HepG2 (cell line): Measurements from ENCODE around the gene HMGCS2. TPM values are rescaled to one million over a fixed set of nuclear protein-coding genes. Genes with fewer than 3 reads are reported as not detected.
A peak's percentile ranks its signal among the peaks of the same experiment; 100 is the strongest.

ENCODE experiments used
- BATF2 ChIP-seq: sonication (generic); formaldehyde crosslinking; IDR thresholded peaks from 2 replicates; pipeline ENCODE4 v1.8.0; 2022; ENCODE audit warnings: mild to moderate bottlenecking, missing genetic modification reagents, moderate library complexity
- BCL6 ChIP-seq: IDR thresholded peaks from 2 replicates; pipeline ENCODE4 v1.6.1; 2016; ENCODE audit warnings: missing genetic modification reagents, missing compliant biosample characterization
- CC2D1A ChIP-seq: sonication (generic); formaldehyde crosslinking; IDR thresholded peaks from 2 replicates; pipeline ENCODE4 v1.8.1; 2023; ENCODE audit warnings: mild to moderate bottlenecking, missing genetic modification reagents
- MAFK ChIP-seq, 2 experiments: IDR thresholded peaks in 1 of 2; conservative IDR thresholded peaks in 1 of 2; 2 replicates each; pipeline ENCODE4 v1.6.1; 2011; ENCODE audit warnings: improper control_type of control experiment in 2 of 2, low read length in 2 of 2
- NPAS2 ChIP-seq: sonication (generic); formaldehyde crosslinking; IDR thresholded peaks from 2 replicates; pipeline ENCODE4 v1.8.0; 2022; ENCODE audit warnings: mild to moderate bottlenecking, missing genetic modification reagents, borderline replicate concordance
- PAXIP1 ChIP-seq: sonication (generic); formaldehyde crosslinking; conservative IDR thresholded peaks from 2 replicates; pipeline ENCODE4 v1.4.0; 2020; ENCODE audit warnings: mild to moderate bottlenecking, missing genetic modification reagents, moderate library complexity
- POLR2AphosphoS2 ChIP-seq: IDR thresholded peaks from 2 replicates; pipeline ENCODE4 v1.6.1; 2011; ENCODE audit warnings: low read depth, low read length, improper control_type of control experiment
- POLR2AphosphoS5 ChIP-seq: IDR thresholded peaks from 2 replicates; pipeline ENCODE4 v1.6.1; 2012; ENCODE audit warnings: low read depth, low read length
- SP2 ChIP-seq: sonication (generic); formaldehyde crosslinking; IDR thresholded peaks from 2 replicates; pipeline ENCODE4 v1.5.1; 2020; ENCODE audit warnings: mild to moderate bottlenecking, missing genetic modification reagents
- TMF1 ChIP-seq: sonication (generic); formaldehyde crosslinking; IDR thresholded peaks from 2 replicates; pipeline ENCODE4 v1.8.1; 2022; ENCODE audit warnings: low read depth, missing genetic modification reagents
- ZNF263 ChIP-seq: sonication (generic); formaldehyde crosslinking; IDR thresholded peaks from 2 replicates; pipeline ENCODE4 v1.4.0; 2020; ENCODE audit warnings: missing genetic modification reagents
- ZNF549 ChIP-seq: sonication (generic); formaldehyde crosslinking; IDR thresholded peaks from 2 replicates; pipeline ENCODE4 v1.5.0; 2020; ENCODE audit warnings: missing genetic modification reagents
- ZNF746 ChIP-seq: sonication (generic); formaldehyde crosslinking; IDR thresholded peaks from 2 replicates; pipeline ENCODE4 v1.8.0; 2022; ENCODE audit warnings: mild to moderate bottlenecking, missing genetic modification reagents
- ZNF878 ChIP-seq: sonication (generic); formaldehyde crosslinking; IDR thresholded peaks from 2 replicates; pipeline ENCODE4 v1.8.1; 2023; ENCODE audit warnings: mild to moderate bottlenecking, missing genetic modification reagents, moderate library complexity
- ZNF891 ChIP-seq: sonication (generic); formaldehyde crosslinking; IDR thresholded peaks from 2 replicates; pipeline ENCODE4 v1.5.0; 2020; ENCODE audit warnings: mild to moderate bottlenecking, missing genetic modification reagents
- ZSCAN30 ChIP-seq: sonication (generic); formaldehyde crosslinking; IDR thresholded peaks from 2 replicates; pipeline ENCODE4 v1.5.0; 2020; ENCODE audit warnings: mild to moderate bottlenecking, missing genetic modification reagents
- ZSCAN9 ChIP-seq: IDR thresholded peaks from 2 replicates; pipeline ENCODE4 v1.6.1; 2016; ENCODE audit warnings: borderline replicate concordance
- polyA plus RNA-seq, 8 experiments: library from polyadenylated mRNA; depleted of rRNA in 3 of 8; stranded (reverse) in 7 of 8; unstranded in 1 of 8; fragments of >200 nt; fragmentation: Illumina TruSeq in 4 of 8; extraction: Trizol in 4 of 8; gene quantifications; 2 replicates each; pipeline versions ENCODE4 v1.2.1 to v1.2.3, GENCODE V29; 2011 to 2016; ENCODE audit warnings: low read depth in 4 of 8, missing spikeins in 1 of 8, mixed read lengths in 1 of 8; ENCODE audit not compliant: insufficient read depth in 1 of 8
- total RNA-seq, 5 experiments: library from RNA; depleted of rRNA; stranded (reverse); fragments of >200 nt; fragmentation: Illumina TruSeq; extraction: Trizol; gene quantifications; 2 replicates each; pipeline ENCODE4 v1.2.3, GENCODE V29; 2016; ENCODE audit warnings: low read depth in 1 of 5
- TF ChIP-seq, protein P1 (sequence below): sonication (generic); formaldehyde crosslinking; IDR thresholded peaks from 2 replicates; pipeline ENCODE4 v1.5.1; 2020; ENCODE audit warnings: mild to moderate bottlenecking, missing genetic modification reagents, borderline replicate concordance
- TF ChIP-seq, protein P2 (sequence below): sonication (generic); formaldehyde crosslinking; IDR thresholded peaks from 2 replicates; pipeline ENCODE4 v1.4.0; 2020; ENCODE audit warnings: missing genetic modification reagents

Gene HMGCS2
- total and polyA plus RNA-seq, 2 of the 13 experiments (the other 11 are each of a cell fraction or from before 2014, with no cell fraction given): 0.44 to 1.5 TPM

GRCh38 chr1:119724611-119725218, 44.0 kb downstream of the HMGCS2 start (continued):
- peak; percentile 94 for TF ChIP-seq PAXIP1 (CRISPR knock-in tag)
- no peak for TF ChIP-seq TMF1
- no peak for TF ChIP-seq NPAS2 (CRISPR knock-in tag)
- no peak for TF ChIP-seq POLR2AphosphoS2
- TF ChIP-seq ZSCAN9 (CRISPR knock-in tag): peak; percentile 61; the same call in 1 of the 2 replicates
- no peak for TF ChIP-seq ZNF891 (CRISPR knock-in tag)
- peak; percentile 96 for TF ChIP-seq ZNF746 (CRISPR knock-in tag)
- TF ChIP-seq CC2D1A: no peak
- 0 out of 2 replicates have a peak, but pooled peaks have one; percentile 42 for TF ChIP-seq ZNF878 (CRISPR knock-in tag)
- peak; percentile 97 for TF ChIP-seq ZNF263
- TF ChIP-seq POLR2AphosphoS5: 0 out of 2 replicates have a peak, but pooled peaks have one; percentile 28
- no peak for TF ChIP-seq ZSCAN30 (CRISPR knock-in tag)
- TF ChIP-seq BATF2 (CRISPR knock-in tag): no peak
- TF ChIP-seq, protein P1, sequence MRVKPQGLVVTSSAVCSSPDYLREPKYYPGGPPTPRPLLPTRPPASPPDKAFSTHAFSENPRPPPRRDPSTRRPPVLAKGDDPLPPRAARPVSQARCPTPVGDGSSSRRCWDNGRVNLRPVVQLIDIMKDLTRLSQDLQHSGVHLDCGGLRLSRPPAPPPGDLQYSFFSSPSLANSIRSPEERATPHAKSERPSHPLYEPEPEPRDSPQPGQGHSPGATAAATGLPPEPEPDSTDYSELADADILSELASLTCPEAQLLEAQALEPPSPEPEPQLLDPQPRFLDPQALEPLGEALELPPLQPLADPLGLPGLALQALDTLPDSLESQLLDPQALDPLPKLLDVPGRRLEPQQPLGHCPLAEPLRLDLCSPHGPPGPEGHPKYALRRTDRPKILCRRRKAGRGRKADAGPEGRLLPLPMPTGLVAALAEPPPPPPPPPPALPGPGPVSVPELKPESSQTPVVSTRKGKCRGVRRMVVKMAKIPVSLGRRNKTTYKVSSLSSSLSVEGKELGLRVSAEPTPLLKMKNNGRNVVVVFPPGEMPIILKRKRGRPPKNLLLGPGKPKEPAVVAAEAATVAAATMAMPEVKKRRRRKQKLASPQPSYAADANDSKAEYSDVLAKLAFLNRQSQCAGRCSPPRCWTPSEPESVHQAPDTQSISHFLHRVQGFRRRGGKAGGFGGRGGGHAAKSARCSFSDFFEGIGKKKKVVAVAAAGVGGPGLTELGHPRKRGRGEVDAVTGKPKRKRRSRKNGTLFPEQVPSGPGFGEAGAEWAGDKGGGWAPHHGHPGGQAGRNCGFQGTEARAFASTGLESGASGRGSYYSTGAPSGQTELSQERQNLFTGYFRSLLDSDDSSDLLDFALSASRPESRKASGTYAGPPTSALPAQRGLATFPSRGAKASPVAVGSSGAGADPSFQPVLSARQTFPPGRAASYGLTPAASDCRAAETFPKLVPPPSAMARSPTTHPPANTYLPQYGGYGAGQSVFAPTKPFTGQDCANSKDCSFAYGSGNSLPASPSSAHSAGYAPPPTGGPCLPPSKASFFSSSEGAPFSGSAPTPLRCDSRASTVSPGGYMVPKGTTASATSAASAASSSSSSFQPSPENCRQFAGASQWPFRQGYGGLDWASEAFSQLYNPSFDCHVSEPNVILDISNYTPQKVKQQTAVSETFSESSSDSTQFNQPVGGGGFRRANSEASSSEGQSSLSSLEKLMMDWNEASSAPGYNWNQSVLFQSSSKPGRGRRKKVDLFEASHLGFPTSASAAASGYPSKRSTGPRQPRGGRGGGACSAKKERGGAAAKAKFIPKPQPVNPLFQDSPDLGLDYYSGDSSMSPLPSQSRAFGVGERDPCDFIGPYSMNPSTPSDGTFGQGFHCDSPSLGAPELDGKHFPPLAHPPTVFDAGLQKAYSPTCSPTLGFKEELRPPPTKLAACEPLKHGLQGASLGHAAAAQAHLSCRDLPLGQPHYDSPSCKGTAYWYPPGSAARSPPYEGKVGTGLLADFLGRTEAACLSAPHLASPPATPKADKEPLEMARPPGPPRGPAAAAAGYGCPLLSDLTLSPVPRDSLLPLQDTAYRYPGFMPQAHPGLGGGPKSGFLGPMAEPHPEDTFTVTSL (CRISPR knock-in tag): peak; percentile 71; the same call in 1 of the 2 replicates
- TF ChIP-seq MAFK (conservative IDR thresholded peaks at IDR 0.05 in 1 of 2, IDR thresholded peaks at IDR 0.05 in 1 of 2; ENCODE audit: low read length in 2 of 2): no peak
- no peak for TF ChIP-seq ZNF549 (CRISPR knock-in tag)
- peak; percentile 85 for TF ChIP-seq BCL6 (CRISPR knock-in tag)
- TF ChIP-seq, protein P2, sequence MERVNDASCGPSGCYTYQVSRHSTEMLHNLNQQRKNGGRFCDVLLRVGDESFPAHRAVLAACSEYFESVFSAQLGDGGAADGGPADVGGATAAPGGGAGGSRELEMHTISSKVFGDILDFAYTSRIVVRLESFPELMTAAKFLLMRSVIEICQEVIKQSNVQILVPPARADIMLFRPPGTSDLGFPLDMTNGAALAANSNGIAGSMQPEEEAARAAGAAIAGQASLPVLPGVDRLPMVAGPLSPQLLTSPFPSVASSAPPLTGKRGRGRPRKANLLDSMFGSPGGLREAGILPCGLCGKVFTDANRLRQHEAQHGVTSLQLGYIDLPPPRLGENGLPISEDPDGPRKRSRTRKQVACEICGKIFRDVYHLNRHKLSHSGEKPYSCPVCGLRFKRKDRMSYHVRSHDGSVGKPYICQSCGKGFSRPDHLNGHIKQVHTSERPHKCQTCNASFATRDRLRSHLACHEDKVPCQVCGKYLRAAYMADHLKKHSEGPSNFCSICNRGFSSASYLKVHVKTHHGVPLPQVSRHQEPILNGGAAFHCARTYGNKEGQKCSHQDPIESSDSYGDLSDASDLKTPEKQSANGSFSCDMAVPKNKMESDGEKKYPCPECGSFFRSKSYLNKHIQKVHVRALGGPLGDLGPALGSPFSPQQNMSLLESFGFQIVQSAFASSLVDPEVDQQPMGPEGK (CRISPR knock-in tag): peak; percentile 91
- TF ChIP-seq SP2 (CRISPR knock-in tag): no peak
